CD4-positive, alpha-beta memory T cell (primary cell): ENCODE results near the gene NMRK1. TPM values are rescaled to one million over a fixed set of nuclear protein-coding genes. Genes with fewer than 3 reads are reported as not detected.
A peak's percentile ranks its signal among the peaks of the same experiment; 100 is the strongest.

Experiments
- CTCF ChIA-PET: fragments of 350-600 bp; sonication (Branson Sonifier 250); formaldehyde crosslinking; loops from one replicate; lab custom pipeline; 2021; ENCODE audit warnings: inconsistent platforms; ENCODE audit not compliant: partially characterized antibody; lab: Charles Lee
- POLR2A ChIA-PET: fragments of 350-600 bp; sonication (Branson Sonifier 250); formaldehyde crosslinking; loops from one replicate; lab custom pipeline; 2021; ENCODE audit not compliant: partially characterized antibody; lab: Charles Lee
- DNase-seq, 5 donors: peaks; one replicate each; pipeline versions ENCODE4 v3.0.0 to v3.0.0-alpha.2; 2020 to 2022; ENCODE audit warnings: mixed read lengths in 1 of 5
- H3K27ac ChIP-seq: one replicate; pipeline ENCODE4 v1.7.0; 2013; ENCODE audit warnings: low read depth, low read length
- H3K27me3 ChIP-seq: 2 replicates; pipeline ENCODE4 v1.7.0; 2013; ENCODE audit warnings: mild to moderate bottlenecking, low read length, moderate library complexity; ENCODE audit not compliant: insufficient read depth
- H3K36me3 ChIP-seq: 2 replicates; pipeline ENCODE4 v1.7.0; 2013; ENCODE audit warnings: mild to moderate bottlenecking, low read length, moderate library complexity; ENCODE audit not compliant: insufficient read depth
- H3K4me1 ChIP-seq: 2 replicates; pipeline ENCODE4 v1.7.0; 2013; ENCODE audit warnings: mild to moderate bottlenecking, low read length, moderate library complexity; ENCODE audit not compliant: insufficient read depth
- H3K4me3 ChIP-seq, 2 donors: one replicate each; pipeline ENCODE4 v1.7.0; 2013; ENCODE audit warnings: low read length in 2 of 2, mild to moderate bottlenecking in 1 of 2
- H3K9me3 ChIP-seq, 2 donors: one replicate each; pipeline ENCODE4 v1.7.0; 2013; ENCODE audit warnings: low read length in 2 of 2, control low read depth in 1 of 2; ENCODE audit not compliant: control insufficient read depth in 1 of 2
- H3K27ac Mint-ChIP-seq, 7 donors: one replicate each; pipeline ENCODE4 v1.8.0; 2020 to 2021; ENCODE audit warnings: mixed read lengths in 7 of 7, mild to moderate bottlenecking in 6 of 7, inconsistent platforms in 3 of 7, moderate library complexity in 3 of 7
- H3K27me3 Mint-ChIP-seq, 2 donors: one replicate each; pipeline ENCODE4 v1.8.0; 2020 to 2021; ENCODE audit warnings: mixed read lengths in 2 of 2
- H3K36me3 Mint-ChIP-seq, 2 donors: one replicate each; pipeline ENCODE4 v1.8.0; 2020 to 2021; ENCODE audit warnings: mixed read lengths in 2 of 2, inconsistent platforms in 1 of 2, mild to moderate bottlenecking in 1 of 2
- H3K4me1 Mint-ChIP-seq, 4 donors: one replicate each; pipeline ENCODE4 v1.8.0; 2020 to 2021; ENCODE audit warnings: mixed read lengths in 4 of 4, mild to moderate bottlenecking in 1 of 4
- H3K4me3 Mint-ChIP-seq, 8 donors: one replicate each; pipeline ENCODE4 v1.8.0; 2020 to 2021; ENCODE audit warnings: mixed read lengths in 8 of 8, mild to moderate bottlenecking in 7 of 8, moderate library complexity in 6 of 8, inconsistent platforms in 3 of 8
- H3K9me3 Mint-ChIP-seq, 8 donors: one replicate each; pipeline ENCODE4 v1.8.0; 2020 to 2021; ENCODE audit warnings: mixed read lengths in 8 of 8, mild to moderate bottlenecking in 5 of 8, inconsistent platforms in 3 of 8, moderate library complexity in 1 of 8
- intact Hi-C: fragments of 100-400 bp; cut with micrococcal nuclease; formaldehyde crosslinking; loops from one replicate; pipeline ENCODE4 v1.15.1; 2023
- polyA plus RNA-seq, 2 donors: library from polyadenylated mRNA; unstranded; fragments of 300-500 nt; fragmentation: Illumina TruSeq; gene quantifications; one replicate each; pipeline ENCODE4 v1.2.3, GENCODE V29; 2021
- total RNA-seq, 2 experiments: library from RNA; stranded (reverse); gene quantifications; one replicate each; pipeline ENCODE4 v1.2.3, GENCODE V29; 2021

The NMRK1 gene
- total and polyA plus RNA-seq, 4 experiments from 2014 or later: 81.3 to 131 (median 112) TPM

DNA sequence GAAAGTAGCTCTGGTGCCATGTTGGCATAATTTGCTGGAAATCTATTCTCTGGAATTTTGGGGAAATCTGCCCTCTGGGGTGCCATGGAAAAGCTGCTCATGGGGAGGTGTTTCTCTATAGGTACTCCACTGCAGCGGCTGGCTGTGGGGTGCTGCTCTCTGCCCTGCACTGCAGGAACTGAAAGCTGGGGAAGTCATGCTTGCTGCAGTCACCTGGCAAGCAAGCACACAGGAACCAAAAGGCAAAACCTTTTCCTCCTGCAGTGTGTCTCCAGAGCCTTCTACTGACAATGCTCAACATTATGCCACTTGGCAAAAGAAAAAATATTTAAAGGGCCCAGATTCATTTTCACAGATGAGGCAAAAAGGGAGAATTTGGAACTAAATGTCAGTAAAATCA is 34.1 kb downstream of the NMRK1 start:
- Mint-ChIP-seq H3K4me1 (no peaks in the 10 kb centered on the region), H3K9me3 (peaks cover 0 to 4% (median 0%) of the 10 kb centered on the region in 8 donors), H3K4me3 (no peak overlapping the region), H3K27ac (no peak overlapping the region), H3K36me3 (peaks cover 0 to 4% of the 10 kb centered on the region in 2 donors), H3K27me3 (no peaks in the 10 kb centered on the region)
- no peaks in the 10 kb centered on the region for H3K36me3 ChIP-seq
- no peak for DNase-seq
- no peak overlapping the region for H3K4me3 ChIP-seq
- H3K27ac ChIP-seq: no peak overlapping the region
- H3K27me3 ChIP-seq: no peaks in the 10 kb centered on the region
- POLR2A ChIA-PET: no interaction called here
- no peaks in the 10 kb centered on the region for H3K4me1 ChIP-seq
- H3K9me3 ChIP-seq: no peaks in the 10 kb centered on the region
- intact Hi-C loops: no loop called here
- CTCF ChIA-PET: interaction anchor here (1.8 kb wide), 1 partner anchor 10 kb away, joined by 4 read pairs; no protein-coding TSS in a partner anchor

- ChIA-PET CTCF (interaction anchor here (1.6 to 2.2 kb wide), 2 partner anchors 22 to 275 kb away, joined by 5 read pairs; no protein-coding TSS in a partner anchor), POLR2A (interaction anchor here (0.6 kb wide), 1 partner anchor 12 kb away, joined by 3 read pairs; no protein-coding TSS in a partner anchor)
- Histone ChIP-seq H3K9me3 (no peaks in the 10 kb centered on the region), H3K27me3 (no peaks in the 10 kb centered on the region), H3K27ac (no peak overlapping the region), H3K4me3 (no peak overlapping the region), H3K4me1 (no peaks in the 10 kb centered on the region), H3K36me3 (no peaks in the 10 kb centered on the region)
- H3K27me3 Mint-ChIP-seq: peaks cover 0 to 2% of the 10 kb centered on the region in 2 donors
- H3K9me3 Mint-ChIP-seq: peaks cover 0 to 2% (median 0%) of the 10 kb centered on the region in 8 donors
- H3K4me1 Mint-ChIP-seq: no peaks in the 10 kb centered on the region
- H3K27ac Mint-ChIP-seq: no peak overlapping the region
- DNase-seq: no peak
- no peaks in the 10 kb centered on the region for H3K36me3 Mint-ChIP-seq
- intact Hi-C loops: no loop called here
- no peak overlapping the region for H3K4me3 Mint-ChIP-seq
These were observed 36.7 kb downstream of the NMRK1 start for GRCh38 chr9:75051285-75051684.

DNA sequence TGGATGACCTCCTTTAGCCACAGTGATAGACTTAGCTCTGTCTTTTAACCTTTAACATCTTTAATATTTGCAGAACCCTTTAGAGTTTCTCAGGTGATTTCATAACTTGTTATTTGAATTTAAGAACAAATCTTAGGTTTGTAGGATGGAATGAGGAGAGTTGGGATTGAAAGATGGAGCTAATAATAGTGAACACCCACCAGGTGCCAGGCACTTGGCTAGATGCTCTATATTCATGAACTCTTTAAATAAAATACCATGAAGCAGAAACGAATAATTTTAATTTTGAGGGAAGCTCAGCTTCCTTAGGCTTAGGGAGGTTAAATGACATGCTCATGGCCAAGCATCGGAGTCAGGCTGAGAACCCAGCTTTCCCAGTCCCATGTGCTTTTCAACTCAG is 40.4 kb downstream of the NMRK1 start:
- CTCF ChIA-PET: interaction anchor here (0.7 to 1.2 kb wide), 3 partner anchors 10 to 40 kb away, joined by 3 read pairs; no protein-coding TSS in a partner anchor
- Histone ChIP-seq H3K9me3 (no peaks in the 10 kb centered on the region), H3K27me3 (no peaks in the 10 kb centered on the region), H3K4me3 (no peak overlapping the region), H3K36me3 (no peaks in the 10 kb centered on the region), H3K27ac (no peak overlapping the region), H3K4me1 (no peaks in the 10 kb centered on the region)
- no peak for DNase-seq
- Mint-ChIP-seq H3K9me3 (no peaks in the 10 kb centered on the region), H3K4me1 (no peaks in the 10 kb centered on the region), H3K27ac (no peak overlapping the region), H3K36me3 (no peaks in the 10 kb centered on the region), H3K4me3 (no peak overlapping the region), H3K27me3 (peaks cover 6 to 10% of the 10 kb centered on the region in 2 donors)
- intact Hi-C loops: no loop called here
- POLR2A ChIA-PET: no interaction called here

DNA sequence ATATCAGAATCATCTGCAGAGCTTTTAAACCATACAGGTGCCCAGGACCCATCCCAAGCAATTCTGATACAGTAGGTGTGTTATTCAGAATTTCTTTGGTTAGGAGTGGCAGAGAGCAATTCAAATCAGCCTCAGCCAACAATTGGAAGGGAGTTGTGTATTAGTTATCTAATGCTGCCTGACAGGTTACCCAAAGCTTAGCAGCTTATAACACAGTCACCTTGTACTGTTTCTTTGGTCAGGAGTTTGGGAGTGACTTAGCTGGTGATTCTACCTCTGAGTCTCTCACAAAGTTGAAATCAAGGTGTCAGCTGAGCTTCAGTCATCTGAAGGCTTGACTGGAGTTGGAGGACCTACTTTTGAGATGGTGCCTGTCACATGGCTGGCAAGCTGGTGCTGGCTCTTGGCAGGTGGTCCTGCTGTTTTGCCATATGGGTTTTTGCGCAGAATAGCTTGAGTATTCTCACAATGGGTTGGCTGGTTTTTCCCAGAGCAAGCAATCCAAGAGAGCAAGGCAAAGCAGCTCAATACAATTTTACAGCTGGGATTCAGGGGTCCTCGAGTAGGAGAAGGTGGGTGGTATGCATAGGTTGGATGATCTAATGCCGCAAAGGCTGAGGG is 41.1 kb downstream of the NMRK1 start:
- H3K27ac Mint-ChIP-seq: no peak overlapping the region

DNA sequence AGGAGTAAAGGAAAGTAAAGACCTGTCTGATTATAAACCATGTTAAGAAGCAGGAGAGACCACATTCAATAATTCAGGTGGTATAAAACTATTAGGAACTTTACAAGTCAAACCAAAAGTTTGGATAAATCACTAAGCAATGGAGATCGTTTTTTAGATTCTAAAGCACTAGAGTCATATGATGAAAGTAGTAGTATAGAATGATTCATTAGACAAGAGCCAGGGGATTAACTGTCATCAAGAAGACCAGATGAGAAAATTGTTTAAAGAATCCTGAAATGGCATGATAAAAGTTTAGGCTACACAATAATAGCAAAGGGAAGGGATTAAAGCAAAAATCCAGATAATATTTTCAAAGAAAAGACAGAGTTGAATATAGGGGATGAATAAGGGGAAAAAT is 46.9 kb downstream of the NMRK1 start:
- H3K36me3 Mint-ChIP-seq: no peaks in the 10 kb centered on the region
- Histone ChIP-seq H3K9me3 (no peaks in the 10 kb centered on the region), H3K4me3 (no peak overlapping the region), H3K36me3 (no peaks in the 10 kb centered on the region), H3K27ac (no peak overlapping the region), H3K27me3 (no peaks in the 10 kb centered on the region), H3K4me1 (no peaks in the 10 kb centered on the region)
- H3K27me3 Mint-ChIP-seq: peaks cover 6 to 13% of the 10 kb centered on the region in 2 donors
- intact Hi-C loops: no loop called here
- POLR2A ChIA-PET: no interaction called here
- no peak for DNase-seq
- H3K9me3 Mint-ChIP-seq: no peaks in the 10 kb centered on the region
- no peak overlapping the region for H3K4me3 Mint-ChIP-seq
- no peaks in the 10 kb centered on the region for H3K4me1 Mint-ChIP-seq
- CTCF ChIA-PET: interaction anchor here (1.0 kb wide), 1 partner anchor 13 kb away, joined by 4 read pairs; the partner anchor contains the start of gene CARNMT1
- H3K27ac Mint-ChIP-seq: no peak overlapping the region

More for the DNA sequence above, 41.1 kb downstream of the NMRK1 start:
- Histone ChIP-seq H3K4me1 (no peaks in the 10 kb centered on the region), H3K27me3 (no peaks in the 10 kb centered on the region), H3K9me3 (no peaks in the 10 kb centered on the region), H3K4me3 (no peak overlapping the region), H3K27ac (no peak overlapping the region), H3K36me3 (no peaks in the 10 kb centered on the region)
- CTCF ChIA-PET: interaction anchor here (0.7 to 1.2 kb wide), 3 partner anchors 11 to 39 kb away, joined by 3 read pairs; no protein-coding TSS in a partner anchor
- no peaks in the 10 kb centered on the region for H3K4me1 Mint-ChIP-seq
- peaks cover 6 to 10% of the 10 kb centered on the region in 2 donors for H3K27me3 Mint-ChIP-seq
- H3K36me3 Mint-ChIP-seq: no peaks in the 10 kb centered on the region
- POLR2A ChIA-PET: no interaction called here
- intact Hi-C loops: no loop called here
- no peak for DNase-seq
- no peaks in the 10 kb centered on the region for H3K9me3 Mint-ChIP-seq
- no peak overlapping the region for H3K4me3 Mint-ChIP-seq

DNA sequence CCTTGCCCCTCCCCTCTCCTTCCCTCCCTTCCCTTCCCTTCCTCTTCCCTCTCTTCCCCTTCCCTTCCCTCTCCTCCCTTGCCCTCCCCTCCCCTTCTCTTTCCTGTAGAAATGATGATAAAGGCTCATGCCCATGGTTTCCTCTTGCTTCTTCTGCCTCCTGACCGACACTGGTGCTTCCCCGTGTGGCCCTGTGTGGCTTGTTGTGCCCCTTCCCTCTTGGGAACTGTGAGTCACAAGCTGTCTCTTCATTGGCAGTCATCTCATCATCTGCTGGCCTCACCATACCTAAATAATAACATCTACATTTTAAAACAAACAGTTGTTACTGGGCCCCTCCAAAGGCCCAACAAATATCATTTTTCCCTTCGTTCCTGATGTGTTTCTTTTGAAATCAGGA is 48.2 kb downstream of the NMRK1 start:
- no peak overlapping the region for H3K27ac ChIP-seq
- H3K36me3 ChIP-seq: no peaks in the 10 kb centered on the region
- H3K4me1 ChIP-seq: no peaks in the 10 kb centered on the region
- CTCF ChIA-PET: no interaction called here
- H3K27me3 ChIP-seq: no peaks in the 10 kb centered on the region
- Mint-ChIP-seq H3K27ac (no peak overlapping the region), H3K4me3 (no peak overlapping the region), H3K4me1 (no peaks in the 10 kb centered on the region), H3K36me3 (no peaks in the 10 kb centered on the region), H3K9me3 (no peaks in the 10 kb centered on the region), H3K27me3 (peaks cover 4 to 6% of the 10 kb centered on the region in 2 donors)
- POLR2A ChIA-PET: interaction anchor here (0.6 kb wide), 1 partner anchor 12 kb away, joined by 3 read pairs; no protein-coding TSS in a partner anchor
- intact Hi-C loops: no loop called here
- DNase-seq: no peak
- H3K9me3 ChIP-seq: no peaks in the 10 kb centered on the region
- no peak overlapping the region for H3K4me3 ChIP-seq

DNA sequence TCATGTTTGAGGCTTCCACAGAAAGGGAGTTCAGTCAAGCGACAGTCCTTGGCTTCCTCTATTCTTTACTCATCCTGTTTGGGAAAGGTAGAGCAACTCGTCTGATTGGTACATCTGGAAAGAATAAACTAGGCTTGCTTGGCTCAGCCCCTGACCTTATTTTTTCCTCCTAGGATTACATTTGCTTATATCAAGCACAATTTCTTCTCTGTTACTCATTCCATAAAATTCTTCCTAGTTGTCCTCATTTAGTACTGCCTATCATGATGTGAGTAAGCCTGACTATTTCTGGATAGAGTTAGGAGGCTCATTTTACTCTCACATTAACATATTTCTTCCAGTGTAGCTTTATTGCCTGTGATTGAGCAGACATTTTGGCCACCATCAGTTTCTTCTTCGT is 48.9 kb downstream of the NMRK1 start:
- H3K4me3 Mint-ChIP-seq: peak overlapping the region in 1 of 8 donors; percentile 5
- Histone ChIP-seq H3K27me3 (no peaks in the 10 kb centered on the region), H3K36me3 (no peaks in the 10 kb centered on the region), H3K9me3 (no peaks in the 10 kb centered on the region), H3K4me3 (no peak overlapping the region), H3K4me1 (no peaks in the 10 kb centered on the region), H3K27ac (no peak overlapping the region)
- H3K36me3 Mint-ChIP-seq: no peaks in the 10 kb centered on the region
- no peaks in the 10 kb centered on the region for H3K9me3 Mint-ChIP-seq
- ChIA-PET CTCF (no interaction called here), POLR2A (interaction anchor here (0.6 kb wide), 1 partner anchor 13 kb away, joined by 3 read pairs; no protein-coding TSS in a partner anchor)
- DNase-seq: no peak
- no peak overlapping the region for H3K27ac Mint-ChIP-seq
- H3K27me3 Mint-ChIP-seq: peaks cover 4 to 6% of the 10 kb centered on the region in 2 donors
- H3K4me1 Mint-ChIP-seq: no peaks in the 10 kb centered on the region
- intact Hi-C loops: no loop called here
